Upper lobe of left lung (tissue), 4 donors: ENCODE results near the gene EPX.

Experiments used
- CTCF ChIP-seq, 6 experiments: fragments of 450-650 bp in 4 of 6; fragments of 200-600 bp in 2 of 6; sonication (generic) in 2 of 6; IDR thresholded peaks; one replicate each; pipeline ENCODE4 v1.5.1; 2016 to 2019; ENCODE audit warnings: antibody characterized with exemption in 6 of 6
- EP300 ChIP-seq, 4 donors: sonication (generic); formaldehyde crosslinking; IDR thresholded peaks; one replicate each; pipeline ENCODE4 v1.5.1; 2017; ENCODE audit warnings: antibody characterized with exemption in 4 of 4, control low read depth in 2 of 4
- POLR2A ChIP-seq, 4 donors: fragments of 450-650 bp; IDR thresholded peaks; one replicate each; pipeline ENCODE4 v1.5.1; 2016 to 2017; ENCODE audit warnings: antibody characterized with exemption in 4 of 4, mild to moderate bottlenecking in 2 of 4
- POLR2AphosphoS5 ChIP-seq, 2 donors: sonication (generic); formaldehyde crosslinking; IDR thresholded peaks; one replicate each; pipeline ENCODE4 v1.5.1; 2017; ENCODE audit warnings: antibody characterized with exemption in 2 of 2

DNA sequence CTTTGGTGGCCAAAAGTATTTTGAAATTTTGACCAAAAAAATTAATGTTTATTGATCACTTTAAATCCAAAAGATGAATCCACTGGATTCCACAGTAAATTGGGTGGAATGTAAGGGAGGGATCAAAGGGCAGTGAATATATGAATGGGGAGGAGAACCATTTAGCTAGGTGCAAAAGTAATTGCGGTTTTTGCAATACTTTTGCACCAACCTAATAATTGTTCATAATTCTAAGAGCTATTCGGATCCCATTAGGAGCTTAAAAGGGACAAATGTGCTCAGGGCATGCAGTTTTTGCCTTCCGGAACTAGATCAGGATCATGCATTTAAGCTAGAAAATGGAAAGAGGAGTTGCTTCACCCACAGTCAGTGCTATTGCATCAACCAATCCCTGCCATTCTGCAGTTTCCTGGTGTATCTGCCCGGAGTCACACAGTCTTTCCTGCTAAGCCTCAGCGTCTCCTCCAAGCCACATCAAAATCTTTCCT, 45.7 kb downstream of the EPX start, which contains the start of gene LPO:
- no peak for TF ChIP-seq POLR2AphosphoS5 (IDR thresholded peaks at IDR 0.05)
- TF ChIP-seq POLR2A (IDR thresholded peaks at IDR 0.05), result no peak
- TF ChIP-seq CTCF (IDR thresholded peaks at IDR 0.05), result no peak
- TF ChIP-seq EP300 (IDR thresholded peaks at IDR 0.05), result no peak
